Stimulated activated CD4-positive, alpha-beta T cell treated with anti-CD3 and anti-CD28 coated beads, Interleukin-2, amount 100 ng/mL, for 48 hours (primary cell): ENCODE data around the gene IL12A.

Source experiments
- DNase-seq, 2 donors: peaks; one replicate each; pipeline ENCODE4 v3.0.0-alpha.2; 2020

Gene IL12A

GRCh38 chr3:160027541-160028195 lies 39.0 kb downstream of the IL12A start:
- no peak for DNase-seq

DNA sequence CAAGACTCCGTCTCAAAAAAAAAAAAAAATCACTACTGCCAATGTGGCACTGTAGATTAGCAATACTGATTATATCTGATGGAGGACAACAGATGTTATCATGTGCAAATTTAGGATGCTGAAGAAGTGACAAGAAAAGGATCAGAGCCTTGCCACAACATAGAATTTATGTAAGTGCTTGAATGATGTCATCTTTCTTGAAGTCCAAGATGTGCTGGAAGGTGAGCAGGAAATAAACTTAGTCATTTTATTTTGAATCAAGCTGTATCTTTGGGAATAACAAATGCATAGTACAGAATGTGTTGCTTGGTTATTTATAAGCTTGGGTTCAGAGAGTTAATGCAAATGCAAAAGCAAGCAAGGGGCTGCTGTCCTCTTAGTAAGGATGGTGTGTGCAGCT lies 47.1 kb downstream of the IL12A start:
- DNase-seq, result no peak

DNA sequence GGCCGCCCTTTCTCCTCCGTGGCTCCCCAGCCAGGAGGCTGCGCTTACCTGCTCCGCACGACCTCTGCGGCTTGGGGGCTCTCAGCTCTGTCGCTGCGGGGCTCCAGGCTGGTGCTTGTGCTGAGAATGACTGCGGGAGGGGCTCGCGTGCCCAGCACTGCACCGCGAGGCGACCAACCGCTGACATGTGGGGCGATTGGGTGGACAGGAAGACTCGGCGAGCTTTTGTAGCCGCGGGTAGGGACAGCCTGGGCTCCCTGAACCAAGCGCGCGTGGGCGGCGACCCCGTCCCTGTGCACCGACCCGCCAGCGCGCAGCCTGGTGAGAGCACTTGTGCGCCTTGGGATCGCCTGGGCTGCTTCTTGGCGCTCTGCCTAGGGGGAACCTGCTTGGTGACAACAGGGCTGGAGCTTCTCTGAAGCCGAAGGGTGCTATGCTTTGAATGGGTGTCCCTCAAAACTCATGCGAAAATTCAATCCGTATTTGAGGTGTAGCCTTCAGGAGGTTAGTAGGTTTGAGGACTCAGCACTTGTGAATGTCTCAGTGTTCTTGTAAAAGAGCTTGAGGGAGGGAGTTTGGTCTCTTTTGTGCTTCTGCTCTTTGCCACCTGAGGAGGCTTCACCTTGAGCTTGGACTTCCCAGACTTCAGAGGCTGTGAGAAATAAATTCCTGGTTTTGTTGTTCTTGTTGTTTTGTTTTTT lies 50.4 kb downstream of the IL12A start:
- no peak for DNase-seq

DNA sequence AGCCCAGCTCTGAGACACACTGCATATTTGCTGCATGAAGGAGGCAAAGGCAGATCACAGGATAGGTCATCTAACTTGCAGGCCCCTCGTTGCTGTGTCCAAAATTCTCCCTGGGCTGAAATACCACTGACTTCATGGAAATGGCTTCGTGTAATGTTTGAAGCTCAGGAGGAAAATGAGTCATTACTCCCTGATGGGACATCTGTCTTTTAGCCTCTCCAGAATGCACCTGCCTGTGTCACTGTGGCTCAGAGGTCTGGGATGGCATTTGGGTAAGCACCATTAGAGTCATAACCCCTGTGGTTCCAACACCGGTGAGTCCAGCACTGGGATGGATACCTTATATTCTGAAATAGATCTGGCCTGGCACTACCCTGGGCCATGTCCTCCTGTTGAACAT lies 51.5 kb downstream of the IL12A start:
- DNase-seq, result no peak

GRCh38 chr3:160041465-160041864 lies 52.8 kb downstream of the IL12A start:
- no peak for DNase-seq

DNA sequence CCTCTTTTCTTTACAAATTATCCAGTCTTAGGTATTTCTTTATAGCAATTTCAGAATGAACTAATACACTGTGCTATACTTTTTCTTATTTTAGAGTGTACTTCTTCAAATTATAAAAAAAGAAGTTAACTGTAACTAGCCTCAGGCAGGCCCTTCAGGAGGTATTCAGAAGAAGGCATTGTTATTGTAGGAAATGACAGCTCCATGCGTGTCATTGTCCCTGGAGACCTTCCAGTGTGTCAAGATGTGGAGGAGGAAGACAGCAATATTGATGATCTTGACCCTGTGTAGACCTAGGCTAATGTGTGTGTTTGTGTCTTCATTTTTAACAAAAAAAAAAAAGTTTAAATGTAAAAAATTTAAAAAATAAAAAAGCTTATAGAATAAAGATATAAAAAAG lies 55.5 kb downstream of the IL12A start:
- no peak for DNase-seq
